D721Med (cell line): Measurements from ENCODE around the gene GPR146.

Source experiments
- DNase-seq: peaks from one replicate; pipeline ENCODE4 v3.0.0; 2011; ENCODE audit warnings: low spot score; ENCODE audit not compliant: insufficient read length
- FAIRE-seq: peaks from 2 replicates; lab custom pipeline; 2011; peaks lifted over from hg19 to GRCh38; lab: Jason Lieb, UNC
- TF ChIP-seq, protein P1 (sequence below): IDR thresholded peaks from 2 replicates; pipeline ENCODE4 v1.5.1; 2012; ENCODE audit warnings: mild to moderate bottlenecking, control low read depth; ENCODE audit not compliant: insufficient read depth; ENCODE audit errors: missing control alignments

GPR146 gene

DNA sequence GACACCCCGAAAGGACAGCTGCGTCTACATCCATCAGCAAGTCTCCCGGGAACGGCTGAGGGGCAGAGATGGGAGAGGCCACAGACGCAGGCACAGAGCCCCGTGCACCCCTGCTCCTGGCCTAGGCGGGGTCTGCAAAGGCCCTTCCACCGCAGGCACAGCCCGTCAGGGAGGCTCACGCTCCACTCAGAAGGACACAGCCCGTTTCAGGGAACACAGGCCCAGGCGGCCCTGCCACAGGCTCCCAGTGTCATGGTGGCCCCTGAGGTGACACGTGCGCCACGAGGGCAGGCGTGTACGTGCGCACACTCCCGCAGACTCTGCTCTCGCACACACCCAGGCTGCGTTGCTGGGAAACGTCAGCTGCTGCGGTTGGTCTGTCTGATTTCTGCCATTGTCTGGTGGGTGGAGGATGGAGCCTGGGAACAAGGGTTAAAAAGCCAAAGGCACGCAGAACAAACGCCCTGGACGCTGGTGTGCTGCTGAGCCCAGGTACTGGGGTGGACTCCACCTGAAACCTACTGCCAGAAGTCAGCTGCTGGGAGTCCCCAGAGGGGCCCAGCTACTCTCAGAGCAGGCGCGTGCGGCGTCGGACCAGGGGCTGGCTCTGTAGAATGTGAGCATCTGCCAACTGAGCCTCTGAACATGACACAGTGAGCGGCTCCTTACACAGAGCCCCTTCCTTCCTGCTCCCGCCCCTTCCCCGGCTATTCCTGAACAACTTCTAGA, 56.7 kb downstream of the GPR146 start:
- TF ChIP-seq, protein P1, sequence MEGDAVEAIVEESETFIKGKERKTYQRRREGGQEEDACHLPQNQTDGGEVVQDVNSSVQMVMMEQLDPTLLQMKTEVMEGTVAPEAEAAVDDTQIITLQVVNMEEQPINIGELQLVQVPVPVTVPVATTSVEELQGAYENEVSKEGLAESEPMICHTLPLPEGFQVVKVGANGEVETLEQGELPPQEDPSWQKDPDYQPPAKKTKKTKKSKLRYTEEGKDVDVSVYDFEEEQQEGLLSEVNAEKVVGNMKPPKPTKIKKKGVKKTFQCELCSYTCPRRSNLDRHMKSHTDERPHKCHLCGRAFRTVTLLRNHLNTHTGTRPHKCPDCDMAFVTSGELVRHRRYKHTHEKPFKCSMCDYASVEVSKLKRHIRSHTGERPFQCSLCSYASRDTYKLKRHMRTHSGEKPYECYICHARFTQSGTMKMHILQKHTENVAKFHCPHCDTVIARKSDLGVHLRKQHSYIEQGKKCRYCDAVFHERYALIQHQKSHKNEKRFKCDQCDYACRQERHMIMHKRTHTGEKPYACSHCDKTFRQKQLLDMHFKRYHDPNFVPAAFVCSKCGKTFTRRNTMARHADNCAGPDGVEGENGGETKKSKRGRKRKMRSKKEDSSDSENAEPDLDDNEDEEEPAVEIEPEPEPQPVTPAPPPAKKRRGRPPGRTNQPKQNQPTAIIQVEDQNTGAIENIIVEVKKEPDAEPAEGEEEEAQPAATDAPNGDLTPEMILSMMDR: no peak
- DNase-seq (no peak), FAIRE-seq (no peak)

DNA sequence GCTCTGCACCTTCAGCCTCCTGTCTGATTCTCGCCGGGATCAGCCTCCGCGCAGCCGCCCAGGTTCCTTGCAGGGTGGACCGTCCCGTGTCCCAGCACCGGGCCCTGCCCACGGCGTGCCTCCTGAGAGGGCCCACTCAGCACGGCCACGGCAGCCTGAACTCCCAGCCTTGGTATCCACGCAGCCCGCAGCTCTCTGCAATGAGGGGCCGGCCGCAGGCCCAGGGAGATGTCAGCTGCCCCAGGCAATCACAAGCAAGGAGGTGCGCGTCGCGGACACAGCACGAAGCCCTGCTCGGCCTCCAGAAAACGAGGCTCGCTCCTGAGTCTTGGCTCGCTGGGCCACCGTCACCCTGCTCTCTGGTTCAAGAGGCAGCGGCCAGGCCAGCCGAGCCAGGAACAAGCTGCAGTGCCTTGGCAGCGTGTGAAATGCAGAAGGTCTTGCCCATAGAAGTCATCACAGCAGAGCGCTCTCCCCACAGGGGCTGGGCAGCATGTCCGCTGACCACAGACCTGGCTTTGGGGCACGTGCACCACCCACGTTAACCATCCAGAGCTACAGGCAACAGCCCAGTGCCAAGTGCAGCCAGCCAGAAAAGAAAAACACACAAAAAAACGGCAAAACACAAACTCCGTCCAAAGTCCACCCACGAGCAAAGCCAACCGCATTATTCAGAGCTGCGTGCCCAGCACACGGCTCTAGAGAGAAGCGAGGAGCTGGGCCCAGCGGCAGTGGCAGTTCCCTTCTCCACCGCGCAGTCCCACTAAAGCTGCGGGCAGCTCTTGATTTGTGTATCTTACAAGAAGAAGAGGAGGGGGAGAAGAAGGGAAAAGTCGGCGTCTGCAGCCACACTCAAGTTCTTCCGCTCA, 57.5 kb downstream of the GPR146 start:
- FAIRE-seq (no peak), DNase-seq (no peak)
- TF ChIP-seq, protein P1: no peak

DNA sequence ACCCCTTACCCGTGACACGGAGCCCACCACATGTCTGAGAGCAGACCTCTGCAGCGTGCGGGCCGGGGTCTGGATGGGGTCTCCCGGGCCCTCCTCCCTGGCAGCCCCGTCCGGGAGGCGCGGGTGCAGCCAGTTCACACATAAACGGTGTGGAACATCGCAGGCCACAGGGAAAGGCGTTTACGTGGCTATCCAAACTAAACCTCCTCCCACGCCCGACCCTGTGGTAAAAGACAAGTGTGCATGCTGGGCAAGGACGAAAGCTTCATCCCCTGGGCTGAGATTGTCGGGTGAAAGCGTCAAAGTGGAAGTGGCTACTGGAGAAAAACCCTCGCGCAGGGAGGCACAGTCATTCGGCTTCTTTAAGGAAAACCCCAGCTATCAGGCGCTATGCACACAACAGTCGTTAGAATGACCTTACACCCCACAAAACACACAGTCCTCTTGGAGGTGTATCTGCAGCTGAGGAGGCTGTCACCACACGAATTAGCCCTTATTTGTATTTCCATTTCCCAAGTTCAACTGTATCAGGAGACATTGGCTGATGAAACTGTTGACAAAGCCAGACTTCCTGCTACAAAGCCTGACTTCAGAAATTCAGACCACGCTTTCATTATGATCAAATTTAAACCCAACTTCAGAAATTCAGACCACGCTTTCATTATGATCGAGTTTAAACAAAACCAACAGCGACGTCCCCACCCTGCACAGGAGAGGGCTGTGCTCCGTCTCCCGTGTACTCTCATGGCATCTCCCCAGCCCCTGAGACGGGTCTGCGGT, 58.9 kb downstream of the GPR146 start:
- FAIRE-seq: no peak
- DNase-seq: no peak
- TF ChIP-seq, protein P1: no peak

DNA sequence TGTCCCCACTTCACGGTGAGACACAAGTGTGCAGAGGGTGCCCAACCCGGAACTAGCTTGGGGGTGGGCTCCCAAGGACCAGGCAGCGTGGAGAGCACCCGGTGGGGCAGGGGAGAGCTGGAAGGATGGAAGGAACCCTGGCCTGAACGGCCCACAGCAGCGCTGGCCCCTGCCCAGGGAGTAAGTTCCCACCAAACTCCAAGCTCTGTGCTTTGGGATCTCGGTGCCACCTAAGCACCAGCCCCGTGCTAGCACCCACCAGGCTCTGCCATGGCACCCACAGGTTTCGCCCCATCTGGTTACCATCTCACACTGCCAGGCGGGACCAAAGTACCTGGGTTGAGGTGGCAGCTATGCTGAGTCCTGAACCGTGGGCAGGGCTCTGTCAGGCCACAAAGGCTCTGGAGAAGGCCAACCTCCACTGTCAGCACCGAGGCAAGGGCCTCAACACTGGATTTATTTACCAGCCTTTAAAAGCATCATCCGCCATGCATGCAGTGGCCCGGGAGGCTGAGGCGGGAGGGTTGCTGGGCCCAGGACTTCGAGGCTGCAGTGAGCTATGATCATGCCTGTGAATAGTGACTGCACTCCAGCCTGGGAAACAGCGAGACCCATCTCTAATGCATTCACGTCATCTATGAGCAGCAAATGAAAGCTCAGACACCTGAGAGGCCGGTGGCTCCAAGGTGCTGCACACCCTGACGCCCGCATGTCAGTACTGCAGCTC, 59.6 kb downstream of the GPR146 start:
- TF ChIP-seq, protein P1: no peak
- no peak for FAIRE-seq
- no peak for DNase-seq

DNA sequence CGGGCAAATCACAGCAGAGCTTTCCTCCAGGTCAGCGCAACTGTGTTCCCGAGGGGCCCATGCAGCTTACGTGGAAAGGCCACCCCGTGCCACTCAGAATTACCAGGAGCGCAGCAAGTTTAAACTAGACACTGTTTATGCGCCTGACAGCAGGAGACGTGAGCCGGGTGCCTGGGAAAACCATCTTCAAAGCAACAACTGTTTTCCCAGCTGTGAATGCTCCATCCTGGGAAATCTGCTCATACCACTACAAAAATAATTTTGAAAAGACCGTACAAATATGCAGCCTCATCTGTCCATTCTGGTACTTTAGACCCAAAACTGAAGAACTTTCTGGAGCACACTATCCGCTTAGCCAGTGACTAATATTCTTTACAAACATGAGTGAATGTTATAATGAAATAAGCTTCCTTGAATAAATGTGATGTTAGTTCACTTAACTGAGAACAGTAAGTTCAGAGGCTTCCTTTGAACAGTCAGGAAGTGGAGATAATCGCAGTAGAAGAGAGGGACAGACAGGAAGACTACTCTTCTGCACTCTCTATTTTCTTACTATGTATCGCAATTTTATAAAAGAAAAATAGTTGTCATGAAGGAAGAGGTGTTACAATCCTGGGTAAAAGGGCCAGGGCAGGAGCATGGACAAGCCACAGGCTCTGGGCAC, 60.3 kb downstream of the GPR146 start:
- TF ChIP-seq, protein P1: no peak
- FAIRE-seq: no peak
- DNase-seq: no peak

DNA sequence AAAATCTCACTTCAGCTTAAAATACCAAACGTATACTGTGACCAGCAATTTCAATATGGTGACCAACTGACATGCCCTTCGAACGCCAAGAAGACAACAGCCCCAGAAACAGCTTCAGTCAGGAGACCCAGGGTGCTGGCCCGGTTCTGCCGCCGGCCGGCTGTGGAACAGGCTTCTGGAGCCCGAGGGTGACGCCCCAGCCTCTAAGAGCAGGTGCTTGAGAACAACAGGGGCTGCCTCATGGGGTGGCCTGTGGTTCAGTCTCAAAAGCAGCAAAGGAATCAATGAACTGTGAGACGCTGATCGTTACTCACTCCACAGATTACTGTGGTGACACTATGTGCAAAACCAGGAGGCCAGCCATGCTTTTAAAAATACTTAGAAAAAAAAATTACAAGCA, 60.8 kb downstream of the GPR146 start:
- FAIRE-seq: no peak
- DNase-seq: no peak
- TF ChIP-seq, protein P1: no peak
